Inferior parietal cortex (tissue), 1 donor: ENCODE data around the gene METTL21A.
"Not testable (repeated sequence)": the region's sequence is repeated elsewhere in the genome, so short reads cannot be mapped to it uniquely, and the experiment has no call there.

ENCODE experiments used
- DNase-seq: peaks from one replicate; pipeline ENCODE4 v3.0.0-alpha.2; 2016; ENCODE audit errors: extremely low spot score

METTL21A gene

DNA sequence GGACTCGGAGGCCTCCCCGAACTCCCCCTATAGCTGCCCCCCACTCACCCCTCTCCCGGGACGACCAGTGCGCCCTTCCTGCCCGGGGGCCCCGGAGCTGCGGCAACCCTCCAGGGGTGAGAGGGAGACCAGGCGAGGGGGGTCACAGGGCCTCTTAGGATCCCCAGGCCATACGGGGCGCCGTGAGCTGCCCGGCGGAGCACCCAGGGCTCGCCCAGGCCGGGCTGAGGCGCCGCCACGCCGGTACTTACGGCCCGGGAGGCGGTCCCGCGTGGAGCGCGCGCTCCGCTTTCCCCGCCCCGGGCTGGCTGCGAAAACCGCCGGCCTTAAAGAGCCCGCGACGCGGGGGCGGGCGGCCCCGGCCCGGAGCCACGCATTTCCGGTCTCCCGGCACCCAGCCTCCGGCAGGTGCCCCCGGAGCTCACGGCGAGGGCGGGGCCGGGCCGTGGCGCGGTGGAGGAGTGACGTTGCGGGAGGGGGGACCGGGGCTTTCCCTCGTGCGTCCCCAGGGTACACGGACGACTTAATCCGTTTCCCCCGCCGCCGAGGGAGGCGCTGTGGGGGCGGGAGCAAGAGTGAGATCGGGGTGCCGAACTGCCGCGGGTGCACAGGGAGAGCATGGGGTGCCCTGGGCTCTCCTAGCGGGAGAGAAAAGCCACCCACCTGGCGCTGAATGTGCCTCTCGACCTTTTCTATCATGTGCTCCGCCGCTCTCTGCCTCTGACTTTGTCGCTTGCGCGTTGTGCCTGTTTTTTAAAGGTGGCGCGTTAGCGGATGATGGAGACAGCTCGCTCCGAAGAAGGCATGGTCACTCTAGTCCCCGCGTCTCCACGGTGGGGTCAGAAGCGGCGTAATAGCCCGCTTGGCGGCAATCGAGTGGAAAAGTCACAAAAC, at the start of gene METTL21A:
METTL21A (minus strand) TSS at position 381 of the 894 bp plus-strand sequence. CDS start 1,019 bp downstream, outside the sequence.
- DNase-seq: peak; percentile 86

DNA sequence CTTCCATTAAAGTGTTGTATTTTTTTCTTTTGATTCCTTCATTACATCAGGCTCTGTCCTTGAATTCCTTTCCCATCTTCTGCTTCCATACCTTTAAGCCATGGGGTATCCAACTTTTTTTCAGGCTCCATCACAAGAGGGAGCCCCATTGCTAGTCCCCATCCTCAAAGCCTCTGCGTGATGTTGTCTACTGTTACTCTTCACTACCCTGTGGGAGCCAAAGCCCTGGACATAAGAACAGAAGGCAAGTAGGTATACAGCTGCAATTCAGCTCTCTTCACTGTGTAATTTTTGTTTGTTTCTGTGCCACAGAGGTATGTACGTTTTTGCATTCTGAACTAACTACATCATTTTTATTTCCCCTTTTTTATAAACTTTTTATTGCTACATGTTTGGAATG, 49.6 kb upstream of the METTL21A start:
- DNase-seq: no peak

DNA sequence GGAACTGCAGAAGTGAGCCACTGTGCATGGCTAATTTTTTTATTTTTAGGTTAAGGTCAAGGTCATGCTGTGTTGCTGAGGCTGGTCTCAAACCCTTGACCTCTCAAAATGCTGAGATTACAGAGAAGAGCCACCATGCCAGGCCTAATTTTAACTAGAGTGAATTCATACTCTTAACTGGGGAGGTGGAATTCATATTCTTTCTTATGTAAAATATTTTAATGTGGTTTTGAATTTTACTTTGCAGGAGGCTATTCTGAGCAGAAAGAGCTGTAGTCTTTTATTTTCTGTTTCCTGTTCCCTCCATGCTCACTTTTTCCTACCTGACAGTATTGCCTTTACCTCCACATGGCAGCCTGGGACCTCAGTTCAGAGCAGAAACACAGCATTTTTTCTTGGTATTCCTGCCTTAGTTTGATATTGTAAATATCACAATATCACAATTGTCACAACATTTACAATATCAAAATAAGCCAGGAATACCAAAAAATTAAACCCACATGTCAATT, 49.1 kb upstream of the METTL21A start:
- no peak for DNase-seq

DNA sequence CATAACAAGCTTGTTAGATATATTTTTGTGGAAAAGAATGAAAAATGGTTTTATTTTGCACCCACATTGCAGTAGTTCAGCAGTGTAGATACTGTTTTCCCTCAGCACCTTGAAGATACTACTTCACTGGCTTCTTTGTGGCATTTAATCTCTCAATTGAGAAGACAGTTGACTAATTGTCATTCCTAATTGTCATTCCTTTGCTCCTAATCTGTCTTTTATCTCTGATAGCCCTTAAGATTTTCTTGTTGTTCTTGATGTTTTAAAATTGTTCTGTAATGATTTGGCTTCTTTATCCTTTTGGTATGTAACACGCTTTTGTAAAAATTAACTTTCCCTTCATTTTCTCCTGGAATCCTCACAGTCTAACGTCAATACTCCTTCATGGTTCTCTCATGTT, 48.2 kb upstream of the METTL21A start:
- no peak for DNase-seq

DNA sequence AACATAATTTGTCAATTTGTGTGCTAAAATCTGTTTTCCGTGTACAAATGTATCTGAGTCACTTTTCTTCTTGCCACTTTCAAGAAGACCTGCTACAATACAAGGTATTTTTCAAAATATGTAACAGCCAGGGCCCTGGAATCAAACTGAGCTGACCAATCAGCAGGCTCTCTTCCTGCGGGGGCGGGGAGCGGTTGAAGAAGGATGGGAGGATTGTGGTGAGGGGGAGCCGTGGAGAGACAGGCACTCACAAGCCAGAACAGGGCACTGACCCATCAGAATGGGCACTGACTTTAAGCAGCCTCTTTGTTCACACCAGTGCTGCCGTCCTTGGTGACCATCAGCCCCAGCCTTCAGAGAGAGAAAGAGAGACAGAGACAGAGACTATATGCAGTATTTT, 45.7 kb upstream of the METTL21A start:
- no peak for DNase-seq

DNA sequence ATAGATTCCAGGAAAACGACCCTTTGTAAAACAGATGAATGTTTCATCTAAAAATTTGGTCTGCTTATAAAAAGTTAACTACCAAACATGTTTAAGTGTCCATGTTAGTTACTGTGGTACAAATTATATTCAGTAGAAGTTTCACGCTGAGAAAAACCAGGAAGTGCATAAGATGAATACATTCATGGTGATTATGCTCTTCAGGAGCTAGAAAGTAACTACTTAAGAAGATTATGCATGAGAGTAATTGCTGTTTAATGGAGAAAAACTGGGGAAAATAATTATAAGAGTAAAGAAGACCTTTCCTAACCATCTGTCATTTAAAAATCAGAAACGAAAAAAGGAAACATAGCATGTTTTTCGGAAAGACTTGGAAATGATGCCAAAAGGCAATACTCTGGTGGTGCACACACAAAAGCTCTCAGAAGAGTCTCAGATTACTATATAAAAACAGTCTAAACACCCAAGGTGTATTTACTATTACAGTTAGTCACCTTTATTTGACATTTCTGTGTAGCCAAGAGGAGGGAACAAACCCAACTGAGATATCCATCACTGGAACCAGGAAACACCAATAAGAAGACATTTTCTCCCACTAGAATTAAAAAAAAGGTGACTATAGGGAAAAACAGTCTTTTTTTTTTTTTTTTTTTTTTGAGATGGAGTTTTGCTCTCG, 38.8 kb upstream of the METTL21A start:
- DNase-seq: no peak

DNA sequence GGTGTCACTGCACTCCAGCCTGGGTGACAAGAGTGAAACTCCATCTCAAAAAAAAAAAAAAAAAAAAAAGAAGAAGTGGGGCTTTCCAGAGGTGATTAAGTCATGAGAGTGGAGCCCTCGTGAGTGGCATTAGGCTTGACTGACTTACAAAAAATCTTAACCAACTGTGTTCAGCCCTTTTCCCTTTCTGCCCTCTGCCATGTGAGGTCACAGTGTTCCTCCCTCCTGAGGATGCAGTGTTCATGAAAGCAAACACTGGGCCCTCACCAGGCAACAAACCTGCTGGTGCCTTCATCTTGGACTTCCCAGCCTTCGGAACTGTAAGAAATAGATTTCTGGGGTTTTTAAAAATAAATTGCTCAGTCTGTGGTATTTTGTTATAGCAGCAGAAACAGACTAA, 37.0 kb upstream of the METTL21A start:
- no peak for DNase-seq

DNA sequence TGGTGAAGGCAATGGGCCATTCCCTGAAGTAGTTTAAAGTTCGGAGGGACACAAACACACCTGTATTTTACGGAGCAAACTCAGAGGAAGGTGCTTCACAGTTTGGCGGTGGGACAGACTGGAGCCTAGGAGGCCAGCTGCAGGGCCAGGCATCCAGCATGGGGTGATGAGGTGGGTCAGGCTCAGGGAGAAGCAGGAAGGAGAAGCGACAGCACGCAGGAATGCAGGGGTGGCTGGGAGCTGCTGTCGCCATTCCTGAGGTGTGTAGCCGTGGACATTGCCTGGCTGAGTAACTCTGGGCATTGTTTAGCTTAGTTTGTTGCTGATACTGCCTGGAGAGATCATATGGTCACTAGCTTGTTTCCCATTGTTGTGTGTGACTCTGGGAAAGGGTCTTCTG, 35.8 kb upstream of the METTL21A start:
- DNase-seq: no peak

DNA sequence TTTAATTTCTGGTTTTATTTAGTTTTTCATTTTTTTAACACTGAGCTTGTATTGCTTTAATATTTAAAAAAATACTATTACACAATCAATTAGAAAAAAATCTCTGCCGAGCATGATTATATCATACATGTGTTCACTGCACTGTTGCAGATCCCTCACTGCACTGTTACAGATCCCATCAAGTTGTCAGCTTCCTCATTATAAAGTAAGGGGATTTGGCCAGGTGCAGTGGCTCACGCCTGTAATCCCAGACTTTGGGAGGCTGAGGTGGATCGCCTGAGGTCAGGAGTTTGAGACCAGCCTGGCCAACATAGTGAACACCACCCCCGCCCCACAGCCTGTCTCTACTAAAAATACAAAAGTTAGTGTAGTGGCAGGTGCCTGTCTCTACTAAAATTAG, 33.0 kb upstream of the METTL21A start:
- DNase-seq: no peak

DNA sequence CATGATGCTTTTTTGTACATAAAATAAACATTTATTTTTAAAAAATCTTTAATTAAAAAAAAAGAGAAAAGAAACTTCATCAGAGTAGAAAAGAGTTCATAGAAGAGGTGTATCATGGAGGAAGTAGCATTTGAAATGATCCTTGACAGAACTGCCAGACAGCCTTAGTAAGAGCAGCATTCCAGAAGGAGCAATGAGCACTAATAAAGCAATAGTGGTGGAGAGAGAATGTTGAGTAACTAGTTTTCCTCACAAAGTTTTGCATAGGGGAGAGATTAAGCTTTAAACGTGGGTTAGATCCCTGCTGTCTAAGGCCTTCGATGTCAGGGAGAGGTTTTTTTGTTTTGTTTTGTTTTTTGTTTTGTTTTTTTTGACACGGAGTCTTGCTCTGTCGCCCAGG, 29.8 kb upstream of the METTL21A start:
- DNase-seq: no peak

DNA sequence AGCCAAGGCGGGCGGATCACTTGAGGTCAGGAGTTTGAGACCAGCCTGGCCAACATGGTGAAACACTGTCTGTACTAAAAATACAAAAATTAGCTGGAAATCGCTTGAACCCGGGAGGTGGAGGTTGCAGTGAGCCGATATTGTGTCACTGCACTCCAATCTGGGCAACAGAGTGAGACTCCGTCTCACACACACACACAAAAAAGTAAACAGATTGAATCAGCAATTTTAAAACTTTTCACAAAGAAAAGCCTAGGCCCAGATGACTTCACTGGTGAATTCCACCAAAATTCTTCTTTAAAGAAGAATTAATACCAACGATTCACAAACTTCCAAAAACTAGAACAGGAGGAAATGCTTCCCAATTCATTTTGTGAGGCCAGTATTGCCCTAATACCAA, 21.4 kb upstream of the METTL21A start:
- not testable (repeated sequence) for DNase-seq

DNA sequence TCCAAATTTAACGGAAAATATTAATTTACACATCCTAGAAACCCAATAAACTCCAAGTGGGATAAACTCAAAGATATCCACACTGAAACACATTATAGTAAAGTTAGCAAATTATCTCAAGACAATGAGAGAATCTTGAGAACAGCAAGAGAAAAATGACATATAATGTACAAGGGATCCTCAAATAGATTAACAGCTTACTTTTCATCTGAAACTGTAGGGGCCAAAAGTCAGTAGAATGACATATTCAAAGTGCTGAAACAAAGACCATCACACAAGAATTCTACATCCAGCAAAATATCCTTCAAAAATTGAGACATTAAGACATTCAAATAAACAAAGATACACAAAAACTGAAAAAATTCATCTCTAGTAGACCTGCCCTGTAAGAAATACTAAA, 18.7 kb upstream of the METTL21A start:
- DNase-seq: no peak

DNA sequence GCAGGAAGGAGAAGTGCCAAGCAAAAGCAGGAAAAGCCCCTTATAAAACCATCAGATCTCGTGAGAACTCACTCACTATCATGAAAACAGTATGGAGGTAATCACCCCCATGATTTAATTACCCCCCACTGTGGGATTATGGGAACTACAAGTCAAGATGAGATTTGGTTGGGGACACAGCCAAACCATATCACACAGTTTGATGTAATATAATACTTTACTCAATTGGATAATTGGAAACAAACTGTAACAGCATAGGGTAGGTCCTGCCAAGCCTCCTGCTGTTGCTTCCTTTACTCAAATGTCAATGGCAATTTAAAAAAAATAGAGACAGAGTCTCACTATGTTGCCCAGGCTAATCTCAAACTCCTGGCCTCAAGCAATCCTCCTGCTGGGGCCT, 15.5 kb upstream of the METTL21A start:
- no peak for DNase-seq

DNA sequence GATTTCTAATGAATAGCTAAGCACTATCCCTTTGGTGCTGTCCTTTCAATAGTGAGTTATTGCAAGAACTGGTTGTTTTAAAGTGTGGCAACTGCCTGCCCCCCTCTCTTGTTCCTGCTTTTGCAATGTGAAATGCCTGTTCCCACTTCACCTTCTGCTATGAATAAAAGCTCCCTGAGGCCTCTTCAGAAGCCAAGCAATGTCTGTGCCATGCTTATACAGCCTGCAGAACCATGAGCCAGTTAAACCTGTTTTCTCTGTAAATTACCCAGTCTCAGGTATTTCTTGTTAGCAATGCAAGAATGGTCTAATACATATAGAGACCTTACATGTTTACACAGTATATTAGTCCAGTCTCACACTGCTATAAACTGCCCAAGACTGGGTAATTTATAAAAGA, 15.0 kb upstream of the METTL21A start:
- DNase-seq: no peak

DNA sequence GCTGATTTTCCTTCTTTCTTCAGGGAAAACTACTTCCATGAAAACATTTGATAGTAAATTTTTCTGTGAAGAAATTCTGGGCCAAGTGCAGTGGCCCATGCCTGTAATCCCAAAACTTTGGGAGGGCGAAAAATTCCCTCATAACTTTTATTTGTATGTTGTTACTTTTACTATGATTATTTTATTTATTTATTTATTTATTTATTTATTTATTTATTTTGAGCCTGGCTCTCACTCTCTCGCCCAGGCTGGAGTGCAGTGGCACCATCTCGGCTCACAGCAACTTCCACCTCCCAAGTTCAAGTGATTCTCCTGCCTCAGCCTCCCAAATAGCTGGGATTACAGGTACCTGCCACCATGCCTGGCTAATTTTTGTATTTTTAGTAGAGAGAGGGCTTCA, 14.1 kb upstream of the METTL21A start:
- not testable (repeated sequence) for DNase-seq

DNA sequence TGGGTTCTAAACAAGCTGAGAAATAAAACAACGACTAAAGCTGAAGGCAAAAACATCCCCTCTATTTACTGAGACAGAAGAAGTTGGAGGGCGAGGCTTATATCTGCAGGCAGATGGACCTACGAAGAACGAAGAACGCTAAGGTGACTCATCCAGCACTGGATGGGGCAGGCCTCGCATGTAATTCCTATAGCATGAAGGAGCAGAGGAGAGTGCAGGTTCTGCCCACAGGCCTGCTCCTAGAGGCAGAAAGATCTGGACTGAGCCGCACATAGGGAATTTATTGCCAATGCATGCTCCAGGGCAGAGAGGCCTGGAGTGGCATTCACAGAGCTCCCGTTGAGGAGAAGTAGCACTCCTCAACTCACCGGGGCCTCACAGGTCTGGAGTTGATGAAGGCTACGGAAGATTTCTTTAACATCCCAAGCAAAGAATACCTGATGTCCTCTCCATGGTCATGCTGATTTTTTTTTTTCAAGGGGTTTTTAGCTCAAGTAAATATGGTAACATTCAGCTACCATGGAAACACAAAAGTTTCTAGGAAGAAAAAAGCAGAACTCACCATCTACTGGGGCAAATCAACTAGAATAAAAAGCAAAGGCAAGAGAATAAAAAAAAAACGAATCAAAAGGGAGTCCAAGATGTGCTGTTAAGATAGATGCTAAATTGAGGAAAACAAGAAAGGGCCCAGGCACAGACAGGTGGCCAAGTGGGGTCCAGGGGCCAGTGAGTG, 10.4 kb upstream of the METTL21A start:
- no peak for DNase-seq

DNA sequence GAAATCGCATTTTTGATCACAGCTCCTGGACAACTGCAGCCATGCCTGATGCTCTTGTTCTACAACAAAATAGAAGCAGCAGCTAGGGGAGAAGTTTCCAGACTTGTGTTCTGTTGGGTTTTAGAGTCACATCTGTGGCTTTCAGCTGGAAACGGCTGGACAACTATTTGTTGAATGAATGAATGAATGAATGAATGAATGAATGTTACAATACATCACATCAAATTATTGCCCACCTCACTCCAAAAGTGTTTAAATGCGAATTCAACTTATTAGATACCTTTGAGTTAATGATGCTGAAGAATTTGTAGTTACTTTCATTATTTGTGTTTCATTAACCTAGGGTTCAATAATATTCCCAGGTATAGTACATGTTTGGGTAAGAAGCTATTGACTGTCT, 8.5 kb upstream of the METTL21A start:
- no peak for DNase-seq

DNA sequence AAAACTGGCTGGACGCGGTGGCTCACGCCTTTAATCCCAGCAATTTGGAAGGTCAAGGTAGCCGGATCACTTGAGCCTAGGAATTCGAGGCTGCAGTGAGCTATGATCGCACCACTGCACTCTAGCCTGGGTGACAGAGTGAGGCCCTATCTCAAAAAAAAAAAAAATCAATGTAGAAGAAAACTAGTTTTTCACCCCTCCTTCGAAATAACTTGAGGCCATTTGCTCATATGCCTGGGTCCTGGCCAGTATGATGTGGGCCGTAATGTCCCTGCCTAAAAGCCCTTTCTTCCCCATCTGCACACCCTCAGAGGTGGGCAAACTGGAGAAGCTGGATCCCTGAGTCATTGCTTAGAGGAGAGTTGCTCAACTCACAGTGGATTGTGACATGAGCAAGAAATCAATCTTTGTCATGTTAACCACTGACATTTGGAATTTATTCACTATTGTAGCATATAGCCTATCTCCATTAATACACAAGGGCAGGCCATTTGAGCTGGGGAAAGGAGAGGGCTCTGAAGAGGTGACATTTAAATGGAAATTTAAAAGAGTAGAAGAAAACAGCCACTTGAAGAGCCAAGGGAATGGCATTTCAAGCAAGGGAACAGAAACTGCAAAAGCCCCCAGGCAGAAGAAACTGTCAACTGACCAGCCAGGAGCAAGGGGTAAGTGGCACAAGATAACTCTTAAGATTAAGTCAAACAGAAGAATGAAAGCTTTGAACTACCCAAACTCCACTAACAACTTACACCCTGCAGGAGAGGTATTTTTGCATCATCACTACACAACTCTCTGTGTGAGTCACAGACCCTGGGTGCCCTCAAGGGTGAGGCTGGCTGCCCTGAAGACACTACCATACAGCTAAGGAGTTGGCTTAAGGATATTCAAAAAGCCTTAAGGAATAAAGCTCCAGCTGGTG, 7.6 kb upstream of the METTL21A start:
- DNase-seq: no peak

DNA sequence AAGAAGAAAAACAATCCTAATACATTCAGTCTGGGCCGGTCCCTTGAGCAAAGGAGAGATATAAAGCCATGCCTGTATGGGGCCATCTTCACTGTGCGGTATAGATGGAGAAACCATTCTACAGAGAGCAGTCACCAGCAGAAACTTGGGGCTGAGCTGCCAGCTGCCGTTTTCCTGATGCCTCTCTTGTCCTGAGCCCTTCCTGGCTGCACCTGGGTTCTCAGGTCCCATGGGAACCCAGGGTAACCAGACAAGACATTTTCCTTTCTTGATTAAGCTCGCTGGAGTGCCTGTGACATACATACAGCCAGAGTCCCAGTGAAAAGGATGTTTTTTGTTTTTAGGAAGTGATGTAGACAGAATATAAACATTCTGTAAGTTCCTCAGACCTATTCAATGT, 5.3 kb upstream of the METTL21A start:
- no peak for DNase-seq

DNA sequence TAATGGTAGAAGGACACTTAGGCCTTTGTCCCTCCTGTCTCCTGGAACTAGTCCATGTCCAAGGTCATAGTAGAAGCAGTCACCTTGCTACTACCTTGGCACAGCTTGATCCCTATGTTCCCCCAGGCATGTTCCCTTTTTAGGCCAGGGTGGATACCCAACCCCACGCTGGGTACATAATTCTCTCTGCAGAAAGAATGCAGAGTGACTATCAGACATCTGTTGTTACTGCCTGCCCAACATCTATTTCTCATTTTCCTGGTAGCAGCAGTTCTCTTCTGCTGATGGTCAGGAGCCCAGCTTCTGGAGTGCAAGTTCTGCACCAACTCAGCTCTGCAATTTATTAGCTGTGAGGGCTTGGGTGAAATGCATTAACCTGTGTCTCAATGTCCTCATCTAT, 4.4 kb upstream of the METTL21A start:
- DNase-seq: no peak
